ENCODE measurements around the gene DCBLD1.

Gene DCBLD1

DNA sequence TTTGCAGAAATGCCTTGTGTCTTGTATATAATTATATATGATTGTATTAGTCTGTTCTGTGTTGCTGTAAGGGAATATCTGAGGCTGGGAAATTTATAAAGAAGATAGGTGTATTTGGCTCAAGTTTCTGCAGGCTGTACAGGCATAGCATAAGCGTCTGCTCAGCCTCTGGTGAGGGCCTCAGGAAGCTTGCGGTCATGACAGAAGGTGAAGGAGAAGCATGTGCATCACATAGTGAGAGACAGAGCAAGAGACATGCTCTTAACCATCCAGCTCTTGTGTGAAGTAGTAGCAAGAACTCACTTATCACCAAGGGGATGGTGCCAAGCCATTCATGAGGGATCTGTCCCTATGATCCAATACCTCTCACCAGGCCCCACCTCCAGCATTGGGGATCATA, 6.5 kb downstream of the DCBLD1 start:
- Histone ChIP-seq H3K79me2 (ENCODE audit: insufficient read depth, low read length) (no peaks in the 10 kb centered on the region), H3K9me2 (replicated peaks; ENCODE audit: insufficient read depth, low read length) (no peaks in the 10 kb centered on the region), H3K27me3 (ENCODE audit: low read length) (no peaks in the 10 kb centered on the region), H2AFZ (ENCODE audit: low read depth, low read length, severe bottlenecking) (no peak overlapping the region), H3K36me3 (ENCODE audit: low read length) (no peaks in the 10 kb centered on the region), H3K4me2 (ENCODE audit: low read depth, low read length, poor library complexity, severe bottlenecking) (no peak overlapping the region), H3K9me3 (ENCODE audit: insufficient read depth, low read length) (no peaks in the 10 kb centered on the region), H4K20me1 (ENCODE audit: low read depth, low read length) (no peaks in the 10 kb centered on the region), H3K27ac (ENCODE audit: low read depth, low read length) (no peak overlapping the region), H3K4me3 (ENCODE audit: insufficient read depth, low read length, poor library complexity, severe bottlenecking) (no peak overlapping the region), H3K9ac (ENCODE audit: low read length) (no peak overlapping the region), H3F3A (ENCODE audit: insufficient read depth) (no peaks in the 10 kb centered on the region)
- TF ChIP-seq EZH2phosphoT487 (conservative IDR thresholded peaks at IDR 0.05; ENCODE audit: low read length) = no peak
- TF ChIP-seq, protein P1, sequence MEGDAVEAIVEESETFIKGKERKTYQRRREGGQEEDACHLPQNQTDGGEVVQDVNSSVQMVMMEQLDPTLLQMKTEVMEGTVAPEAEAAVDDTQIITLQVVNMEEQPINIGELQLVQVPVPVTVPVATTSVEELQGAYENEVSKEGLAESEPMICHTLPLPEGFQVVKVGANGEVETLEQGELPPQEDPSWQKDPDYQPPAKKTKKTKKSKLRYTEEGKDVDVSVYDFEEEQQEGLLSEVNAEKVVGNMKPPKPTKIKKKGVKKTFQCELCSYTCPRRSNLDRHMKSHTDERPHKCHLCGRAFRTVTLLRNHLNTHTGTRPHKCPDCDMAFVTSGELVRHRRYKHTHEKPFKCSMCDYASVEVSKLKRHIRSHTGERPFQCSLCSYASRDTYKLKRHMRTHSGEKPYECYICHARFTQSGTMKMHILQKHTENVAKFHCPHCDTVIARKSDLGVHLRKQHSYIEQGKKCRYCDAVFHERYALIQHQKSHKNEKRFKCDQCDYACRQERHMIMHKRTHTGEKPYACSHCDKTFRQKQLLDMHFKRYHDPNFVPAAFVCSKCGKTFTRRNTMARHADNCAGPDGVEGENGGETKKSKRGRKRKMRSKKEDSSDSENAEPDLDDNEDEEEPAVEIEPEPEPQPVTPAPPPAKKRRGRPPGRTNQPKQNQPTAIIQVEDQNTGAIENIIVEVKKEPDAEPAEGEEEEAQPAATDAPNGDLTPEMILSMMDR (IDR thresholded peaks at IDR 0.05; ENCODE audit: insufficient read depth, low read length, poor library complexity, severe bottlenecking) = no peak

DNA sequence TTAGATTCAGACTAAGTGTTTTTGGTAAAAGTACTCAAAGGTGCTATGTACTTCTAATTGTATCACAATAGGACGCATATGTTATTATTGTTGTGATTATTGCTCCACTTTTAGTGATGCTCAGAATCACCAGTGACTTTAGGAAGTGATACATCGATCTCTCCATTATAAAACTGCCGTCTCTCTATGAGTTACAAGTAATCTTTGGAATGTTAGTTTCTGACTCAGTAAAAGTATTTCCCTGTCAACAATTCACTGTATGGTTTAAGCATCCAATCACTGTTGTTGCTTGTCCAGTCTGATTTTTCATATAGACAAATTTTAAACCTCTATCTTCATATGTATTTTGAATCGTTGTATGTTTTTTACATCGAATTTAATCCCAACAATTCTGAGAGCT, 9.4 kb downstream of the DCBLD1 start:
- no peak for TF ChIP-seq EZH2phosphoT487 (conservative IDR thresholded peaks at IDR 0.05; ENCODE audit: low read length)
- TF ChIP-seq, protein P1 (IDR thresholded peaks at IDR 0.05; ENCODE audit: insufficient read depth, low read length, poor library complexity, severe bottlenecking) = no peak
- Histone ChIP-seq H3K36me3 (ENCODE audit: low read length) (no peaks in the 10 kb centered on the region), H4K20me1 (ENCODE audit: low read depth, low read length) (no peaks in the 10 kb centered on the region), H3K4me3 (ENCODE audit: insufficient read depth, low read length, poor library complexity, severe bottlenecking) (no peak overlapping the region), H3K9ac (ENCODE audit: low read length) (no peak overlapping the region), H3K9me3 (ENCODE audit: insufficient read depth, low read length) (no peaks in the 10 kb centered on the region), H2AFZ (ENCODE audit: low read depth, low read length, severe bottlenecking) (no peak overlapping the region), H3F3A (ENCODE audit: insufficient read depth) (no peaks in the 10 kb centered on the region), H3K79me2 (ENCODE audit: insufficient read depth, low read length) (no peaks in the 10 kb centered on the region), H3K27ac (ENCODE audit: low read depth, low read length) (no peak overlapping the region), H3K4me2 (ENCODE audit: low read depth, low read length, poor library complexity, severe bottlenecking) (no peak overlapping the region), H3K9me2 (replicated peaks; ENCODE audit: insufficient read depth, low read length) (no peaks in the 10 kb centered on the region), H3K27me3 (ENCODE audit: low read length) (no peaks in the 10 kb centered on the region)

DNA sequence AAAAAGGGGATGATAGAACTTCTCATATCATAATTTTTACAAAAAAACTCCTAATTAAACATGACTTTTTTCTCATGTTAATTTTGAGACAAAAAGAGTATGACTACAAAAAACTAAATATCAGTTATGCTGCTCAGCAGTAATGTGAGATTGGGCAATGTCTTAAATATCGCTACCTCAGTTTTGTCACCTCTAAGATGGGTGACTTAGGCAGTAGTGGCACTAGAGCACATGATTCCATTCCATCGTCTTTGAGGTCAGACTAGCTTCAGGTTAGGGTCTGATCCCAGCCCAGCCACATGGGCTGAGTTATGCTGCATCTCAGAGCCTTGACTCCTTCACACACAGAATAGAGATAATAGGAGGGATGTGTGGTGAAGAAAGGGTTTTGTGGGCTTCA, 11.0 kb downstream of the DCBLD1 start:
- no peak overlapping the region for H3K9ac ChIP-seq (ENCODE audit: low read length)
- no peak overlapping the region for H2AFZ ChIP-seq (ENCODE audit: low read depth, low read length, severe bottlenecking)
- no peaks in the 10 kb centered on the region for H3K9me3 ChIP-seq (ENCODE audit: insufficient read depth, low read length)
- no peaks in the 10 kb centered on the region for H3K9me2 ChIP-seq (replicated peaks; ENCODE audit: insufficient read depth, low read length)
- no peaks in the 10 kb centered on the region for H3F3A ChIP-seq (ENCODE audit: insufficient read depth)
- H3K27me3 ChIP-seq (ENCODE audit: low read length) = no peaks in the 10 kb centered on the region
- no peak overlapping the region for H3K4me3 ChIP-seq (ENCODE audit: insufficient read depth, low read length, poor library complexity, severe bottlenecking)
- H3K27ac ChIP-seq (ENCODE audit: low read depth, low read length) = no peak overlapping the region
- no peak for TF ChIP-seq EZH2phosphoT487 (conservative IDR thresholded peaks at IDR 0.05; ENCODE audit: low read length)
- TF ChIP-seq, protein P1 (IDR thresholded peaks at IDR 0.05; ENCODE audit: insufficient read depth, low read length, poor library complexity, severe bottlenecking) = no peak
- H3K4me2 ChIP-seq (ENCODE audit: low read depth, low read length, poor library complexity, severe bottlenecking) = no peak overlapping the region
- no peaks in the 10 kb centered on the region for H3K79me2 ChIP-seq (ENCODE audit: insufficient read depth, low read length)
- H4K20me1 ChIP-seq (ENCODE audit: low read depth, low read length) = no peaks in the 10 kb centered on the region
- H3K36me3 ChIP-seq (ENCODE audit: low read length) = no peaks in the 10 kb centered on the region
